Ovary (tissue), 9 donors: ENCODE data around the gene ASB13. TPM values are rescaled to one million over a fixed set of nuclear protein-coding genes. Genes with fewer than 3 reads are reported as not detected.

Experiments used
- DNase-seq, 5 donors: peaks; one replicate each; pipeline ENCODE4 v3.0.0-alpha.2; 2019 to 2020
- H3K27ac ChIP-seq, 2 donors: fragments of 200-600 bp; one replicate each; pipeline versions ENCODE4 v1.5.1 to v1.8.0; 2019 to 2022
- H3K27me3 ChIP-seq: fragments of 200-600 bp; one replicate; pipeline ENCODE4 v1.8.0; 2022
- H3K36me3 ChIP-seq: fragments of 200-600 bp; sonication (generic); one replicate; pipeline ENCODE4 v1.5.1; 2019
- H3K4me1 ChIP-seq: one replicate; pipeline ENCODE4 v1.8.1; 2013; ENCODE audit warnings: mild to moderate bottlenecking, moderate library complexity; ENCODE audit not compliant: insufficient read depth
- H3K4me3 ChIP-seq: fragments of 200-600 bp; sonication (generic); one replicate; pipeline ENCODE4 v1.5.1; 2017
- H3K9me3 ChIP-seq, 2 donors: fragments of 200-600 bp in 1 of 2; sonication (generic) in 1 of 2; one replicate each; pipeline versions ENCODE4 v1.5.1 to v1.8.1; 2013 to 2019; ENCODE audit warnings: mild to moderate bottlenecking in 1 of 2, moderate library complexity in 1 of 2
- EP300 ChIP-seq: sonication (generic); formaldehyde crosslinking; IDR thresholded peaks from one replicate; pipeline ENCODE4 v1.6.1; 2017; ENCODE audit warnings: antibody characterized with exemption
- POLR2A ChIP-seq: fragments of 450-650 bp; IDR thresholded peaks from one replicate; pipeline ENCODE4 v1.6.1; 2017; ENCODE audit warnings: antibody characterized with exemption, mild to moderate bottlenecking, moderate library complexity
- WGBS, 3 donors: extraction: QIAGEN DNeasy Blood & Tissue Kit in 1 of 3; methylation state at CpG; one replicate each; pipeline versions ENCODE4 v1.1.5 to v1.1.7; 2013 to 2017; 5-methylcytosine and 5-hydroxymethylcytosine counted together
- intact Hi-C, 4 donors: fragments of 100-400 bp; cut with DNase I; formaldehyde crosslinking; loops; one replicate each; pipeline versions ENCODE4 v1.11.0 to v1.15.1; 2022 to 2023
- polyA plus RNA-seq, 2 donors: library from polyadenylated mRNA; stranded (reverse); fragments of 200-250 nt in 1 of 2; fragments of 350-450 nt in 1 of 2; fragmentation: Illumina TruSeq in 1 of 2; extraction: RNeasy Lipid Tissue Mini Kit (QIAGEN cat#74804) in 1 of 2; gene quantifications; one replicate each; pipeline ENCODE4 v1.2.3, GENCODE V29; 2013 to 2014
- total RNA-seq, 7 donors: library from RNA; depleted of rRNA in 2 of 7; stranded (reverse); fragments of >200 nt in 2 of 7; fragmentation: NEBNext Ultra II Directional in 3 of 7; extraction: Animal tissue kit (Norgen Biotek cat#: 25700) in 3 of 7; gene quantifications; one replicate each; pipeline versions ENCODE4 v1.1.0 to v1.2.4, GENCODE V29; 2016 to 2023
- TF ChIP-seq, protein P1 (sequence below), 3 donors: fragments of 450-650 bp in 2 of 3; fragments of 200-600 bp in 1 of 3; IDR thresholded peaks; one replicate each; pipeline versions ENCODE4 v1.5.1 to v1.8.0; 2016 to 2022; ENCODE audit warnings: antibody characterized with exemption in 3 of 3, mild to moderate bottlenecking in 1 of 3
- donor health status: DM: no; HTN: no; CAD: no; lungs with moderate emphysema.
- donor health status: DM: no; HTN: no; CAD: no.
- donor health status: Bipolar disorder and iron deficiency.
- donor health status: DM: yes; HTN: yes; CAD: no.
- donor health status: DM: no; HTN: no; CAD: no.
- donor health status: DM: yes; HTN: yes; CAD: no.

The ASB13 gene
- total and polyA plus RNA-seq, 9 donors: 15.0 to 45.6 (median 23.2) TPM

- Histone ChIP-seq H3K4me1 (peaks cover 28% of the 10 kb centered on the region), H3K36me3 (no peaks in the 10 kb centered on the region), H3K27ac (peak overlapping the region in 1 of 2 donors; percentile 80), H3K9me3 (no peaks in the 10 kb centered on the region), H3K4me3 (no peak overlapping the region), H3K27me3 (no peaks in the 10 kb centered on the region)
- intact Hi-C loops: loop anchor here in 1 of 4 donors (2.0 kb wide), 1 partner anchor 29 kb away; no protein-coding TSS in a partner anchor
- 34 to 50% (median 34%) methylated on average over 12 of the region's 12 CpGs for WGBS, 3 donors
- TF ChIP-seq, protein P1, sequence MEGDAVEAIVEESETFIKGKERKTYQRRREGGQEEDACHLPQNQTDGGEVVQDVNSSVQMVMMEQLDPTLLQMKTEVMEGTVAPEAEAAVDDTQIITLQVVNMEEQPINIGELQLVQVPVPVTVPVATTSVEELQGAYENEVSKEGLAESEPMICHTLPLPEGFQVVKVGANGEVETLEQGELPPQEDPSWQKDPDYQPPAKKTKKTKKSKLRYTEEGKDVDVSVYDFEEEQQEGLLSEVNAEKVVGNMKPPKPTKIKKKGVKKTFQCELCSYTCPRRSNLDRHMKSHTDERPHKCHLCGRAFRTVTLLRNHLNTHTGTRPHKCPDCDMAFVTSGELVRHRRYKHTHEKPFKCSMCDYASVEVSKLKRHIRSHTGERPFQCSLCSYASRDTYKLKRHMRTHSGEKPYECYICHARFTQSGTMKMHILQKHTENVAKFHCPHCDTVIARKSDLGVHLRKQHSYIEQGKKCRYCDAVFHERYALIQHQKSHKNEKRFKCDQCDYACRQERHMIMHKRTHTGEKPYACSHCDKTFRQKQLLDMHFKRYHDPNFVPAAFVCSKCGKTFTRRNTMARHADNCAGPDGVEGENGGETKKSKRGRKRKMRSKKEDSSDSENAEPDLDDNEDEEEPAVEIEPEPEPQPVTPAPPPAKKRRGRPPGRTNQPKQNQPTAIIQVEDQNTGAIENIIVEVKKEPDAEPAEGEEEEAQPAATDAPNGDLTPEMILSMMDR (IDR thresholded peaks at IDR 0.05): no peak
- TF ChIP-seq POLR2A (no peak), EP300 (no peak)
- DNase-seq: peak in 1 of 5 donors; percentile 48
Measured at GRCh38 chr10:5663692-5664427, 2.5 kb downstream of the ASB13 start.

GRCh38 chr10:5662708-5663579 is 3.5 kb downstream of the ASB13 start:
- intact Hi-C loops: no loop called here
- Histone ChIP-seq H3K4me1 (peaks cover 28% of the 10 kb centered on the region), H3K4me3 (no peak overlapping the region), H3K36me3 (no peaks in the 10 kb centered on the region), H3K27ac (peak overlapping the region in 1 of 2 donors; percentile 80), H3K27me3 (no peaks in the 10 kb centered on the region), H3K9me3 (no peaks in the 10 kb centered on the region)
- DNase-seq: no peak
- TF ChIP-seq EP300 (no peak), POLR2A (no peak)
- TF ChIP-seq, protein P1 (IDR thresholded peaks at IDR 0.05): no peak
- whole genome bisulfite sequencing, 3 donors: 18 to 39% (median 20%) methylated on average over 9 of the region's 9 CpGs

- peaks cover 26% of the 10 kb centered on the region for H3K4me1 ChIP-seq
- intact Hi-C loops: no loop called here
- H3K36me3 ChIP-seq: no peaks in the 10 kb centered on the region
- H3K27ac ChIP-seq: no peak overlapping the region
- H3K27me3 ChIP-seq: no peaks in the 10 kb centered on the region
- H3K9me3 ChIP-seq: no peaks in the 10 kb centered on the region
- DNase-seq: no peak
- no peak overlapping the region for H3K4me3 ChIP-seq
- WGBS, 3 donors: 58 to 68% (median 66%) methylated on average over 6 of the region's 6 CpGs
- no peak for TF ChIP-seq POLR2A
- TF ChIP-seq EP300: no peak
- TF ChIP-seq, protein P1 (IDR thresholded peaks at IDR 0.05): no peak
Measured at GRCh38 chr10:5661043-5661442, 5.4 kb downstream of the ASB13 start.

GRCh38 chr10:5659702-5660528 is 6.5 kb downstream of the ASB13 start:
- H3K4me1 ChIP-seq: peaks cover 29% of the 10 kb centered on the region
- intact Hi-C loops: no loop called here
- peak in 3 of 5 donors; percentile 45 to 67 (median 58) for DNase-seq
- H3K9me3 ChIP-seq: no peaks in the 10 kb centered on the region
- H3K27ac ChIP-seq: no peak overlapping the region
- H3K4me3 ChIP-seq: no peak overlapping the region
- 58 to 63% (median 61%) methylated on average over 16 of the region's 16 CpGs for WGBS, 3 donors
- TF ChIP-seq POLR2A (no peak), EP300 (no peak)
- TF ChIP-seq, protein P1 (IDR thresholded peaks at IDR 0.05): no peak
- no peaks in the 10 kb centered on the region for H3K27me3 ChIP-seq
- H3K36me3 ChIP-seq: no peaks in the 10 kb centered on the region
